GM12892 (cell line): ENCODE measurements around the gene NR0B2.

Source experiments
- POLR2A ChIP-seq: IDR thresholded peaks from 2 replicates; pipeline ENCODE4 v1.6.1; 2011; ENCODE audit warnings: low read depth, low read length, control low read depth
- POLR2AphosphoS5 ChIP-seq: IDR thresholded peaks from 2 replicates; pipeline ENCODE4 v1.6.1; 2011; ENCODE audit warnings: low read depth, low read length, control low read depth

GRCh38 chr1:26941311-26941710 lies 27.5 kb upstream of the NR0B2 start:
- TF ChIP-seq POLR2A = no peak
- TF ChIP-seq POLR2AphosphoS5 = no peak
